ENCODE data around the gene FBXL2.
A peak's percentile ranks its signal among the peaks of the same experiment; 100 is the strongest.

Gene FBXL2

GRCh38 chr3:33277193-33277882 lies at the start of gene FBXL2:
FBXL2 (plus strand) TSS chr3:33277442; CDS start chr3:33277513, 71 bp downstream.
- DNase-seq = peak; percentile 20

GRCh38 chr3:33229066-33229465 lies 48.2 kb upstream of the FBXL2 start:
- DNase-seq = no peak

GRCh38 chr3:33229947-33230346 lies 47.3 kb upstream of the FBXL2 start:
- DNase-seq = no peak

GRCh38 chr3:33231756-33232465 lies 45.3 kb upstream of the FBXL2 start:
- no peak for DNase-seq

- no peak for DNase-seq
Measured at GRCh38 chr3:33233884-33234283, 43.4 kb upstream of the FBXL2 start.

GRCh38 chr3:33236005-33236404 lies 41.2 kb upstream of the FBXL2 start:
- no peak for DNase-seq

- no peak for DNase-seq
Measured at GRCh38 chr3:33237439-33237838, 39.8 kb upstream of the FBXL2 start.

GRCh38 chr3:33238923-33239322 lies 38.3 kb upstream of the FBXL2 start:
- DNase-seq = no peak

GRCh38 chr3:33240261-33240660 lies 37.0 kb upstream of the FBXL2 start:
- DNase-seq = no peak

GRCh38 chr3:33246786-33247185 lies 30.5 kb upstream of the FBXL2 start:
- DNase-seq = no peak

- DNase-seq = no peak
Measured at GRCh38 chr3:33250712-33251111, 26.5 kb upstream of the FBXL2 start.

- DNase-seq = no peak
Measured at GRCh38 chr3:33256249-33256648, 21.0 kb upstream of the FBXL2 start.

GRCh38 chr3:33260104-33260503 lies 17.1 kb upstream of the FBXL2 start:
- DNase-seq = no peak

GRCh38 chr3:33269385-33269784 lies 7.9 kb upstream of the FBXL2 start:
- DNase-seq = no peak

GRCh38 chr3:33271324-33271723 lies 5.9 kb upstream of the FBXL2 start:
- DNase-seq = no peak

- DNase-seq = no peak
Measured at GRCh38 chr3:33273628-33274027, 3.6 kb upstream of the FBXL2 start.

- no peak for DNase-seq
Measured at GRCh38 chr3:33278163-33278562, 921 bp downstream of the FBXL2 start.

GRCh38 chr3:33287672-33288282 lies 10.5 kb downstream of the FBXL2 start:
- DNase-seq = no peak

GRCh38 chr3:33299395-33300081 lies 22.3 kb downstream of the FBXL2 start:
- no peak for DNase-seq

- no peak for DNase-seq
Measured at GRCh38 chr3:33312361-33312760, 35.1 kb downstream of the FBXL2 start.

GRCh38 chr3:33313331-33313730 lies 36.1 kb downstream of the FBXL2 start:
- no peak for DNase-seq

- no peak for DNase-seq
Measured at GRCh38 chr3:33314993-33315392, 37.8 kb downstream of the FBXL2 start.

GRCh38 chr3:33315826-33316225 lies 38.6 kb downstream of the FBXL2 start:
- DNase-seq = no peak

All from activated T-cell treated with anti-CD3 and anti-CD28 coated beads, Interleukin-2, amount 50 U/mL, for 1 hour (primary cell).